HepG2 (cell line): ENCODE results near the gene S100A8. TPM values are rescaled to one million over a fixed set of nuclear protein-coding genes. Genes with fewer than 3 reads are reported as not detected.
"Not testable (repeated sequence)": the region's sequence is repeated elsewhere in the genome, so short reads cannot be mapped to it uniquely, and the experiment has no call there.

Experiments
- ATAC-seq: fragments of 200-7000 bp; cut with Tn5 transposase; 3 replicates; pipeline ENCODE4 v1.9.1; 2020; ENCODE audit warnings: mild to moderate bottlenecking, moderate library complexity
- BruUV-seq: library from RNA; stranded (reverse); fragments of 400-500 nt; replicated peaks from 2 replicates; lab custom pipeline; 2021; lab: Mats Ljungman, UMichigan
- CTCF ChIA-PET: fragments of 300-600 bp; formaldehyde crosslinking; extraction: SDS; loops from one replicate; lab custom pipeline; 2021; ENCODE audit warnings: low total read pairs, inconsistent platforms, low intra/inter-chr PET ratio; lab: Yijun Ruan, JAX
- POLR2A ChIA-PET: fragments of 350-600 bp; sonication (Branson Sonifier 250); formaldehyde crosslinking; loops from one replicate; lab custom pipeline; 2020; ENCODE audit warnings: antibody characterized with exemption, inconsistent platforms; lab: Yijun Ruan, JAX
- DNase-seq: peaks from one replicate; pipeline ENCODE4 v3.0.0-alpha.2; 2015; ENCODE audit warnings: low spot score
- FAIRE-seq: peaks from 3 replicates; lab custom pipeline; 2011; peaks lifted over from hg19 to GRCh38; lab: Jason Lieb, UNC
- H2AFZ ChIP-seq: one replicate; pipeline ENCODE4 v1.6.1; 2011; ENCODE audit warnings: low read length, inconsistent platforms
- H3K27ac ChIP-seq: fragments of 300-600 bp; 3 replicates; pipeline ENCODE4 v1.8.0; 2011; ENCODE audit warnings: mixed run types, mild to moderate bottlenecking, mixed read lengths, low read length, inconsistent platforms; ENCODE audit not compliant: insufficient read depth; ENCODE audit errors: extremely low read length
- H3K27me3 ChIP-seq, 2 experiments: fragments of 200-600 bp in 1 of 2; 2 replicates in 1 of 2; 3 replicates in 1 of 2; pipeline versions ENCODE4 v1.6.0 to v1.8.0; 2011; ENCODE audit warnings: low read length in 2 of 2, mild to moderate bottlenecking in 2 of 2, moderate library complexity in 2 of 2, inconsistent platforms in 1 of 2; ENCODE audit not compliant: insufficient read depth in 2 of 2, control insufficient read depth in 1 of 2
- H3K36me3 ChIP-seq, 2 experiments: fragments of 200-600 bp in 1 of 2; replicated peaks in 1 of 2; 2 replicates in 1 of 2; 3 replicates in 1 of 2; pipeline versions ENCODE4 v1.5.1 to v1.8.0; 2011; ENCODE audit warnings: low read length in 2 of 2, inconsistent platforms in 1 of 2; ENCODE audit not compliant: insufficient read depth in 2 of 2, control insufficient read depth in 1 of 2
- H3K4me1 ChIP-seq: 2 replicates; pipeline ENCODE4 v1.5.1; 2012; ENCODE audit warnings: low read length, inconsistent platforms; ENCODE audit not compliant: insufficient read depth
- H3K4me2 ChIP-seq: 2 replicates; pipeline ENCODE4 v1.6.0; 2011; ENCODE audit warnings: low read depth, low read length, inconsistent platforms
- H3K4me3 ChIP-seq, 3 experiments: fragments of 200-600 bp in 1 of 3; sonication (generic), shearing (Covaris generic) in 1 of 3; replicated peaks in 1 of 3; 2 replicates each; pipeline ENCODE4 v1.5.1; 2011 to 2016; ENCODE audit warnings: low read length in 3 of 3, inconsistent platforms in 2 of 3, low read depth in 2 of 3, mild to moderate bottlenecking in 2 of 3, control low read depth in 1 of 3, mixed read lengths in 1 of 3; ENCODE audit not compliant: insufficient read depth in 1 of 3
- H3K79me2 ChIP-seq: one replicate; pipeline ENCODE4 v1.6.1; 2011; ENCODE audit warnings: low read length, inconsistent platforms; ENCODE audit not compliant: insufficient read depth
- H3K9ac ChIP-seq: 2 replicates; pipeline ENCODE4 v1.6.0; 2011; ENCODE audit warnings: mild to moderate bottlenecking, low read depth, low read length, inconsistent platforms; ENCODE audit not compliant: insufficient read depth
- H3K9me3 ChIP-seq: 2 replicates; pipeline ENCODE4 v1.5.1; 2012; ENCODE audit warnings: mild to moderate bottlenecking, low read length
- H4K20me1 ChIP-seq: 2 replicates; pipeline ENCODE4 v1.6.0; 2011; ENCODE audit warnings: inconsistent platforms, mild to moderate bottlenecking, low read length, moderate library complexity; ENCODE audit not compliant: insufficient read depth
- AGO2 ChIP-seq: fragments of 200-400 bp; formaldehyde crosslinking; optimal IDR thresholded peaks from 2 replicates; pipeline ENCODE3; 2017; ENCODE audit warnings: mild to moderate bottlenecking, low read depth, low read length, moderate library complexity
- CBFB ChIP-seq: sonication (generic); formaldehyde crosslinking; IDR thresholded peaks from 2 replicates; pipeline ENCODE4 v1.4.0; 2020; ENCODE audit warnings: missing genetic modification reagents
- FOXK2 ChIP-seq: fragments of 450-650 bp; IDR thresholded peaks from 2 replicates; pipeline ENCODE4 v1.6.1; 2016
- HCFC1 ChIP-seq: fragments of 150-350 bp; IDR thresholded peaks from 2 replicates; pipeline ENCODE4 v1.6.1; 2014; ENCODE audit warnings: low read depth, low read length
- NR2F6 ChIP-seq, 2 experiments: IDR thresholded peaks; 2 replicates each; pipeline ENCODE4 v1.6.1; 2016; ENCODE audit warnings: antibody characterized with exemption in 1 of 2, mild to moderate bottlenecking in 1 of 2
- POGZ ChIP-seq: sonication (generic); formaldehyde crosslinking; IDR thresholded peaks from 2 replicates; pipeline ENCODE4 v1.4.0; 2020; ENCODE audit warnings: mild to moderate bottlenecking, missing genetic modification reagents
- RARA ChIP-seq: IDR thresholded peaks from 2 replicates; pipeline ENCODE4 v1.6.1; 2016; ENCODE audit warnings: missing genetic modification reagents, missing compliant biosample characterization
- SAFB2 ChIP-seq: sonication (generic); formaldehyde crosslinking; IDR thresholded peaks from 2 replicates; pipeline ENCODE4 v1.5.1; 2020; ENCODE audit warnings: missing genetic modification reagents, low read depth, mild to moderate bottlenecking, borderline replicate concordance
- SNAPC5 ChIP-seq: sonication (generic); formaldehyde crosslinking; IDR thresholded peaks from 2 replicates; pipeline ENCODE4 v1.8.1; 2023; ENCODE audit warnings: mild to moderate bottlenecking, missing genetic modification reagents, borderline replicate concordance
- ZGPAT ChIP-seq: IDR thresholded peaks from 2 replicates; pipeline ENCODE4 v1.6.1; 2016; ENCODE audit warnings: mild to moderate bottlenecking
- WGBS: methylation state at CpG from one replicate; pipeline ENCODE4 v1.1.6; 2017; ENCODE audit warnings: low lambda C conversion rate; 5-methylcytosine and 5-hydroxymethylcytosine counted together
- in situ Hi-C: cut with HindIII; loops from 2 replicates; pipeline ENCODE4 v1.10.0; 2017; ENCODE audit warnings: low pct_unique_long_range_greater_than_20kb; ENCODE audit not compliant: extremely low pct_ligation_motif_present
- intact Hi-C: fragments of 100-400 bp; cut with micrococcal nuclease; formaldehyde crosslinking; loops from one replicate; pipeline ENCODE4 v1.10.0; 2022; ENCODE audit not compliant: unreplicated experiment
- polyA plus RNA-seq, 8 experiments: library from polyadenylated mRNA; depleted of rRNA in 3 of 8; stranded (reverse) in 7 of 8; unstranded in 1 of 8; fragments of >200 nt; fragmentation: Illumina TruSeq in 4 of 8; extraction: Trizol in 4 of 8; gene quantifications; 2 replicates each; pipeline versions ENCODE4 v1.2.1 to v1.2.3, GENCODE V29; 2011 to 2016; ENCODE audit warnings: low read depth in 4 of 8, missing spikeins in 1 of 8, mixed read lengths in 1 of 8; ENCODE audit not compliant: insufficient read depth in 1 of 8
- total RNA-seq, 5 experiments: library from RNA; depleted of rRNA; stranded (reverse); fragments of >200 nt; fragmentation: Illumina TruSeq; extraction: Trizol; gene quantifications; 2 replicates each; pipeline ENCODE4 v1.2.3, GENCODE V29; 2016; ENCODE audit warnings: low read depth in 1 of 5

Gene S100A8
- total and polyA plus RNA-seq, 2 of the 13 experiments (the other 11 are each of a cell fraction or from before 2014, with no cell fraction given), result not detected

- H3K4me1 ChIP-seq, result no peaks in the 10 kb centered on the region
- H3K79me2 ChIP-seq, result no peaks in the 10 kb centered on the region
- H4K20me1 ChIP-seq, result no peaks in the 10 kb centered on the region
- H3K4me3 ChIP-seq, result no peak overlapping the region
- H2AFZ ChIP-seq, result no peak overlapping the region
- DNase-seq, result no peak
- ATAC-seq, result no peak
- H3K27me3 ChIP-seq, result no peaks in the 10 kb centered on the region; a peak in 1 of 5 replicates
- CTCF ChIA-PET, result no interaction called here
- 10% methylated on average over 7 of the region's 12 CpGs for WGBS
- intact Hi-C loops (no loop called here), in situ Hi-C loops (no loop called here)
- FAIRE-seq, result no peak
- no peak overlapping the region for H3K4me2 ChIP-seq
- no TSS peak for BruUV-seq
- TF ChIP-seq CBFB (no peak), FOXK2 (no peak), AGO2 (no peak), RARA (no peak), POGZ (CRISPR knock-in tag) (no peak), SAFB2 (CRISPR knock-in tag) (no peak), SNAPC5 (CRISPR knock-in tag) (no peak)
- POLR2A ChIA-PET, result no interaction called here
- no peaks in the 10 kb centered on the region for H3K9me3 ChIP-seq
- no peak overlapping the region for H3K9ac ChIP-seq
- H3K27ac ChIP-seq, result no peak overlapping the region
- H3K36me3 ChIP-seq, result no peaks in the 10 kb centered on the region
These were observed 26.4 kb upstream of the S100A8 start for GRCh38 chr1:153417136-153417888.

GRCh38 chr1:153415850-153416570 lies 25.1 kb upstream of the S100A8 start, which contains the start of gene S100A7A:
Gene S100A7A (plus strand): TSS chr1:153416520. CDS start chr1:153418083, 1,563 bp downstream.
- Histone ChIP-seq H3K27me3 (no peaks in the 10 kb centered on the region; a peak in 1 of 5 replicates), H3K4me3 (no peak within 1 kb of the TSS), H3K9me3 (no peaks in the 10 kb centered on the region), H4K20me1 (no peaks in the 10 kb centered on the region), H3K9ac (no peak within 1 kb of the TSS), H3K79me2 (no peaks in the 10 kb centered on the region), H3K4me1 (no peaks in the 10 kb centered on the region), H3K27ac (no peak within 1 kb of the TSS), H3K4me2 (no peak within 1 kb of the TSS), H3K36me3 (no peaks in the 10 kb centered on the region), H2AFZ (no peak within 1 kb of the TSS)
- DNase-seq, result no peak
- in situ Hi-C loops, result no loop called here
- CTCF ChIA-PET, result no interaction called here
- no peak for FAIRE-seq
- no TSS peak for BruUV-seq
- intact Hi-C loops, result no loop called here
- ATAC-seq, result no peak
- TF ChIP-seq HCFC1 (no peak), NR2F6 (IDR thresholded peaks at IDR 0.05) (no peak), NR2F6 (CRISPR knock-in tag; IDR thresholded peaks at IDR 0.05) (no peak), ZGPAT (CRISPR knock-in tag) (no peak)
- POLR2A ChIA-PET, result no interaction called here
- 8% methylated on average over 5 of the region's 6 CpGs for WGBS

GRCh38 chr1:153413961-153414360 lies 23.1 kb upstream of the S100A8 start:
- H3K9ac ChIP-seq, H3K4me2 ChIP-seq, H3K4me1 ChIP-seq, DNase-seq, in situ Hi-C loops, ATAC-seq, CTCF ChIA-PET, H4K20me1 ChIP-seq, H3K27me3 ChIP-seq, BruUV-seq, FAIRE-seq, intact Hi-C loops, H2AFZ ChIP-seq, POLR2A ChIA-PET, H3K36me3 ChIP-seq, H3K79me2 ChIP-seq, H3K9me3 ChIP-seq, H3K27ac ChIP-seq, H3K4me3 ChIP-seq: not testable (repeated sequence)
